Upper lobe of left lung (tissue), 6 donors: ENCODE measurements around the gene CCSER2. TPM values are rescaled to one million over a fixed set of nuclear protein-coding genes. Genes with fewer than 3 reads are reported as not detected.

ENCODE experiments used
- ATAC-seq, 2 donors: fragments of 200-7000 bp; cut with Tn5 transposase; one replicate each; pipeline ENCODE4 v1.9.1; 2022; ENCODE audit warnings: mild to moderate bottlenecking in 2 of 2, moderate library complexity in 2 of 2; ENCODE audit not compliant: low FRiP score in 2 of 2
- DNase-seq, 2 donors: peaks; one replicate each; pipeline ENCODE4 v3.0.0-alpha.2; 2019 to 2020
- H3K27ac ChIP-seq, 4 donors: fragments of 200-600 bp; sonication (generic); one replicate each; pipeline ENCODE4 v1.5.1; 2016 to 2019
- H3K27me3 ChIP-seq, 4 donors: fragments of 200-600 bp; sonication (generic); one replicate each; pipeline ENCODE4 v1.5.1; 2017 to 2019
- H3K36me3 ChIP-seq, 4 donors: fragments of 200-600 bp; sonication (generic); one replicate each; pipeline ENCODE4 v1.5.1; 2016 to 2019
- H3K4me1 ChIP-seq, 4 donors: fragments of 200-600 bp; sonication (generic); one replicate each; pipeline ENCODE4 v1.5.1; 2018 to 2019
- H3K4me3 ChIP-seq, 4 donors: fragments of 200-600 bp; sonication (generic); one replicate each; pipeline ENCODE4 v1.5.1; 2017 to 2019; ENCODE audit warnings: mild to moderate bottlenecking in 2 of 4, moderate library complexity in 1 of 4
- H3K9me3 ChIP-seq, 4 donors: fragments of 200-600 bp; sonication (generic); one replicate each; pipeline ENCODE4 v1.5.1; 2018 to 2019
- EP300 ChIP-seq, 4 donors: sonication (generic); formaldehyde crosslinking; IDR thresholded peaks; one replicate each; pipeline ENCODE4 v1.5.1; 2017; ENCODE audit warnings: antibody characterized with exemption in 4 of 4, control low read depth in 2 of 4
- POLR2A ChIP-seq, 4 donors: fragments of 450-650 bp; IDR thresholded peaks; one replicate each; pipeline ENCODE4 v1.5.1; 2016 to 2017; ENCODE audit warnings: antibody characterized with exemption in 4 of 4, mild to moderate bottlenecking in 2 of 4
- POLR2AphosphoS5 ChIP-seq, 2 donors: sonication (generic); formaldehyde crosslinking; IDR thresholded peaks; one replicate each; pipeline ENCODE4 v1.5.1; 2017; ENCODE audit warnings: antibody characterized with exemption in 2 of 2
- WGBS, 2 donors: methylation state at CpG; one replicate each; pipeline ENCODE4 v1.1.5; 2017 to 2018; 5-methylcytosine and 5-hydroxymethylcytosine counted together
- total RNA-seq, 6 donors: library from RNA; depleted of rRNA in 4 of 6; stranded (reverse); fragments of >200 nt in 4 of 6; gene quantifications; one replicate each; pipeline versions ENCODE4 v1.1.0 to v1.2.1, GENCODE V29; 2016 to 2021
- TF ChIP-seq, protein P1 (sequence below), 6 experiments: fragments of 450-650 bp in 4 of 6; fragments of 200-600 bp in 2 of 6; sonication (generic) in 2 of 6; IDR thresholded peaks; one replicate each; pipeline ENCODE4 v1.5.1; 2016 to 2019; ENCODE audit warnings: antibody characterized with exemption in 6 of 6
- donor health status: DM: no; HTN: no; CAD: no; lungs with moderate emphysema.
- donor health status: DM: no; HTN: yes; CAD: no; lungs with severe emphysema.

The CCSER2 gene
- total RNA-seq, 6 donors from 2014 or later: 28.7 to 78.9 (median 52.6) TPM

DNA sequence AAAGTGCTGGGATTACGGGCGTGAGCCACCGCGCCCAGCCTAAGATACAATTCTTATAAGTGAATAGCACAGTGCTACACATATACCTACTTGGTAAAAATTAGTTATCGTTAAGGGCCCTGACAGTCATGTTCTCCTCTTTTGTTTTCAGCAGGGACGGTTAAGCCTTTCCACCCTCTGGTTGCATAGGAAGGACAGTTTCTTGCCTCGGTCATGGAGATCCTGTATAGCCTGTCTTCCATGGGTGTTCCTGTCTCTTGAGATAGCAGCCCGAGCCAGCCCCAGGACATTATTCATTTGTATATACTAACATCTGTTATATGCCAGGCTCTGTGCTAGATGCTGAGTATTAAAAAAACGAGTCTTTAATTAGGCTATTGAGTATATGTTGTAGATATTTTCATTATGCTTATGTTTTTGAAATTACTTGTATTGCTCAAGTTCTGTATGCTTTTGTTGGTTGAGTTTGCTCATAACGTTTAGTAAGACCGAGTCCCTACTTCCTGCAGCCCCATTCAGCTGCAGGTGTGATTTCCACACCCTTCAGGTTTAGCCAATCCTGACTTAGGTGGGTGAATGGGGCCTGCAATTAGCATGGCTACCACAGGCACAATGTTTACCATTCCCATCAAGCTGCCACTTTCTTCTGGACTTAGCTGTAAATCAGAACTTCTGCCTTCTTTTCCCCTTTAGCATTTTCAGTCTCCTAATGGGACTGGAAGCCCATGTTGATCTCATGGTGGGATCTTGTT is 24.8 kb downstream of the CCSER2 start:
- no peaks in the 10 kb centered on the region for H3K27me3 ChIP-seq
- 67 to 70% methylated on average over 11 of the region's 11 CpGs for WGBS, 2 donors
- no peaks in the 10 kb centered on the region for H3K36me3 ChIP-seq
- TF ChIP-seq POLR2A (IDR thresholded peaks at IDR 0.05) (no peak), POLR2AphosphoS5 (IDR thresholded peaks at IDR 0.05) (no peak), EP300 (IDR thresholded peaks at IDR 0.05) (no peak)
- TF ChIP-seq, protein P1, sequence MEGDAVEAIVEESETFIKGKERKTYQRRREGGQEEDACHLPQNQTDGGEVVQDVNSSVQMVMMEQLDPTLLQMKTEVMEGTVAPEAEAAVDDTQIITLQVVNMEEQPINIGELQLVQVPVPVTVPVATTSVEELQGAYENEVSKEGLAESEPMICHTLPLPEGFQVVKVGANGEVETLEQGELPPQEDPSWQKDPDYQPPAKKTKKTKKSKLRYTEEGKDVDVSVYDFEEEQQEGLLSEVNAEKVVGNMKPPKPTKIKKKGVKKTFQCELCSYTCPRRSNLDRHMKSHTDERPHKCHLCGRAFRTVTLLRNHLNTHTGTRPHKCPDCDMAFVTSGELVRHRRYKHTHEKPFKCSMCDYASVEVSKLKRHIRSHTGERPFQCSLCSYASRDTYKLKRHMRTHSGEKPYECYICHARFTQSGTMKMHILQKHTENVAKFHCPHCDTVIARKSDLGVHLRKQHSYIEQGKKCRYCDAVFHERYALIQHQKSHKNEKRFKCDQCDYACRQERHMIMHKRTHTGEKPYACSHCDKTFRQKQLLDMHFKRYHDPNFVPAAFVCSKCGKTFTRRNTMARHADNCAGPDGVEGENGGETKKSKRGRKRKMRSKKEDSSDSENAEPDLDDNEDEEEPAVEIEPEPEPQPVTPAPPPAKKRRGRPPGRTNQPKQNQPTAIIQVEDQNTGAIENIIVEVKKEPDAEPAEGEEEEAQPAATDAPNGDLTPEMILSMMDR (IDR thresholded peaks at IDR 0.05): no peak
- ATAC-seq: peak in 1 of 2 donors; percentile 34
- no peaks in the 10 kb centered on the region for H3K9me3 ChIP-seq
- no peak overlapping the region for H3K4me3 ChIP-seq
- H3K27ac ChIP-seq: peak overlapping the region in 1 of 4 donors; percentile 18
- H3K4me1 ChIP-seq: peaks cover 18 to 50% (median 28%) of the 10 kb centered on the region in 4 donors
- peak; percentile 34 to 53 for DNase-seq

DNA sequence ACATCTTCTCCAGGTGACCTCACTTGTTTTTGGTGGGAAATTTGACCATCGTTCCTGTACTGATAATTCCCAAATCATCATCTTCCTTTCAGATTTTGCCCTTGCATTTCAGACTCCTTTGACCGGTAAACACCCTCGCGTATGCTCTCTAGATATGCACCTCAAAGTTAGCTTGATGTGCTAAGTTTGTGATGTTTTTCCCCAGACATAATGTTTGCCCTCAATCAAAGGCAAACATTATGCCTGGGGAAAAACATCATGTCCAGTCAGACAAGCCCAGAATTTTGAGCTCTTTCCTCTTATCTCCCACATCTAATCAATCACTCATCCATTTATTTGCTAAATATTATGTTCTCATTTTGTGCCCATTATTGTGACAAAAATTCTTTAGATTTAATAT is 26.2 kb downstream of the CCSER2 start:
- Histone ChIP-seq H3K9me3 (no peaks in the 10 kb centered on the region), H3K27ac (no peak overlapping the region), H3K4me1 (peaks cover 18 to 60% (median 30%) of the 10 kb centered on the region in 4 donors), H3K27me3 (no peaks in the 10 kb centered on the region), H3K4me3 (no peak overlapping the region), H3K36me3 (no peaks in the 10 kb centered on the region)
- WGBS, 2 donors: 74 to 80% methylated on average over 4 of the region's 4 CpGs
- TF ChIP-seq POLR2AphosphoS5 (IDR thresholded peaks at IDR 0.05) (no peak), EP300 (IDR thresholded peaks at IDR 0.05) (no peak), POLR2A (IDR thresholded peaks at IDR 0.05) (no peak)
- TF ChIP-seq, protein P1 (IDR thresholded peaks at IDR 0.05): no peak
- DNase-seq (no peak), ATAC-seq (no peak)

DNA sequence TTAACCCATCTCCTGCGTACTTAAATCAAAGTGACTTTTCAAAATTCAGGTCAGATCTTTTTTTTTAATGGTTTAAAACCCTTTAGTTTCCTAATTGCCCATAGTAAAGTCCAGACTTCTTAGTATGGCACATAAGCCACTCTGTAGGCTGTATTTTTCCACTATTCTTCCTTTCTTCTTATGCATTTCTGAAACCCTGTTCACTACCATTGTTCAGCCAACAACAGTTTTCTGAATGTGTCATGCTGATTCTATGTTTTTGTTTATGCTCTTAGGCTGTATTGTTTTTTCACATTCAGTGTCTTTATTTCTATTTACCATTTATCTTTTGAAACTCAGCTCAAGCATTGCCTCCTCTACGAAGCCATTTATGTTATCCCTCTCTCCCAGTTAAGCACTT is 26.7 kb downstream of the CCSER2 start:
- Histone ChIP-seq H3K36me3 (no peaks in the 10 kb centered on the region), H3K4me3 (no peak overlapping the region), H3K27me3 (no peaks in the 10 kb centered on the region), H3K4me1 (peaks cover 23 to 64% (median 35%) of the 10 kb centered on the region in 4 donors), H3K27ac (peak overlapping the region in 2 of 4 donors; percentile 6 to 8), H3K9me3 (no peaks in the 10 kb centered on the region)
- 82 to 88% methylated on average over 2 of the region's 2 CpGs for WGBS, 2 donors
- TF ChIP-seq POLR2A (IDR thresholded peaks at IDR 0.05) (no peak), EP300 (IDR thresholded peaks at IDR 0.05) (no peak), POLR2AphosphoS5 (IDR thresholded peaks at IDR 0.05) (no peak)
- TF ChIP-seq, protein P1 (IDR thresholded peaks at IDR 0.05): no peak
- DNase-seq (no peak), ATAC-seq (no peak)

DNA sequence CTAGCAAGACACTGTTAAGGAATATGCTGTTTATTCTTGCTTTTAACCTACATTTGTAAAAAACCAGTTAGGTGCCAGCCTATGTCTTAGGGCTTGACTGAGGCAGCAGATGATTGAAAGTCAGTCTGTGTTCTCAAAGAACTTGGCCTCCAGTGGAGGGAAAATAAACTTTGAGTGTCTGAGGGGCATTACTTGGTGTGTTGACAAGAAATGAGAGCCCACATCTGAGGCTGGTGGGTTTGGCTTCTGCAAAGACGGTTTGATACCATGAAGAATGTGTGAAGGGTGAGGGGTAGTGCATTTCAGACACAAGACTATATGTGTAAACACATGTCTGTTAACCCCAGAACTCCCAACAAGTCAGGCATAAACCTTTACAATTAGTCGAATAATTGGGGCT is 28.5 kb downstream of the CCSER2 start:
- no peaks in the 10 kb centered on the region for H3K9me3 ChIP-seq
- no peak overlapping the region for H3K27ac ChIP-seq
- H3K4me1 ChIP-seq: peaks cover 36 to 77% (median 46%) of the 10 kb centered on the region in 4 donors
- H3K4me3 ChIP-seq: no peak overlapping the region
- DNase-seq (no peak), ATAC-seq (no peak)
- 63 to 74% methylated on average over 2 of the region's 2 CpGs for WGBS, 2 donors
- H3K27me3 ChIP-seq: no peaks in the 10 kb centered on the region
- no peak for TF ChIP-seq POLR2A (IDR thresholded peaks at IDR 0.05)
- TF ChIP-seq EP300 (IDR thresholded peaks at IDR 0.05): no peak
- no peak for TF ChIP-seq POLR2AphosphoS5 (IDR thresholded peaks at IDR 0.05)
- TF ChIP-seq, protein P1 (IDR thresholded peaks at IDR 0.05): no peak
- no peaks in the 10 kb centered on the region for H3K36me3 ChIP-seq

DNA sequence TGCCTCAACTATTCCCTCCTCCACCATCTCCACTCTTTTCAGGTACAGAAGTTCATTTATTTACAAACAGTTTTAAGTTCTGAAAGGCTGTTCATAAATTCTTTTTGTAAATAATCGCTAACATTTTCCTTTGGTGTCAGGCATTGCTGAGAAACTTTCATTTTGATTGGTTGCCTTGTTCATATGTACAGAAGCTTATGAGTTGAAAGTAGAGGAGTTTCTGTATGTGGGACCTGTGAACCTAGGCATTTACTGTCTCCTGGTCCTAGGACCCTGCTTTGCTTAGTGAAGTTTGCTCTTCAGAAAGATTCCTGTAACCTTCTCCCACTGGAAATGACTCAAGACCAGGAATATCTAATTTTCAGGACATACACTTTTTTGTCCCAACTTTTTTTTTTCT is 30.4 kb downstream of the CCSER2 start:
- TF ChIP-seq EP300 (IDR thresholded peaks at IDR 0.05) (no peak), POLR2AphosphoS5 (IDR thresholded peaks at IDR 0.05) (no peak), POLR2A (IDR thresholded peaks at IDR 0.05) (no peak)
- TF ChIP-seq, protein P1 (IDR thresholded peaks at IDR 0.05): no peak

More for the DNA sequence above, 30.4 kb downstream of the CCSER2 start:
- no peak overlapping the region for H3K4me3 ChIP-seq
- 68 to 85% methylated on average over 1 of the region's 1 CpG for WGBS, 2 donors
- no peaks in the 10 kb centered on the region for H3K27me3 ChIP-seq
- H3K9me3 ChIP-seq: no peaks in the 10 kb centered on the region
- no peak overlapping the region for H3K27ac ChIP-seq
- ATAC-seq: no peak
- H3K4me1 ChIP-seq: peaks cover 29 to 67% (median 39%) of the 10 kb centered on the region in 4 donors
- no peaks in the 10 kb centered on the region for H3K36me3 ChIP-seq
- no peak for DNase-seq
